NCI-H345 treated with DMSO at 0.1 percent for 48 hours (cell line): ENCODE measurements around the gene PTP4A1.

Experiments used
- DNase-seq: peaks from one replicate; lab custom pipeline; 2025; ENCODE audit not compliant: unreplicated experiment; lab: John Stamatoyannopoulos, UW

The PTP4A1 gene

DNA sequence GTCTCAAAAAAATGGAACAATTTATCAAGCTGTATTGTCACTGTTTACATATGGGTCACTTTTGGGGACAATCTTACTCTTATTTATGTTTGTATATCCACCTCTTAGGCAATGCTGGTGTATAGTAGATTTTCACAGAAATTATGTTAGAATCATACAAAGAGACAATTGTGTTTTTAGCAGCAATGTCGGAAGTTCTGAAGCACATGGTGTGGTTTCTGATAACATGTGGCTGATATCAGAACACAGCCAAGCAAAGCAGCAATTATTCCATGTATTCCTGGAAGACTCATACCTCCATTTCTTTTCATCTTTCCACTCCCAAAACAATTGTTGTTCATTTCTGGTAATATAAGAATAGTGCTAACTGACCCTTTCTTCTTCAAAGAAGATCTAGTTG is 17.5 kb upstream of the PTP4A1 start:
- DNase-seq: no peak

DNA sequence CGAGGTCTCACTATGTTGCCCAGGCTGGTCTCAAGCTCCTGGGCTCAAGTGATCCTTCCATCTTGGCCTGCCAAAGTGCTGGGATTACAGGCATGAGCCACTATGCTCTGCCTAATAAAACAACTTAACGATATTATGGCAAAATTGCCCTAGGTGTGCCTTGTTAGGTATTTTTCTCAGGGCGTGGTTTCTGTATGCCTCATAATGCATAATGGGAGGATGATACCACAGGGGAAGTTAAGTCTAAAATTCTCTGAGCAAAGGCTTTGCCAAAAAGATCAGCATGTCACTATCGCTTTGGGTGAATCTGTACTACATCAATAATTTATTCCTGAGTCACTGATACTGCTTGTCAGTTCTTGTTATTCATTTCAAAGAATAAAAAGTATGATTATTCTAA is 15.9 kb upstream of the PTP4A1 start:
- DNase-seq: no peak

DNA sequence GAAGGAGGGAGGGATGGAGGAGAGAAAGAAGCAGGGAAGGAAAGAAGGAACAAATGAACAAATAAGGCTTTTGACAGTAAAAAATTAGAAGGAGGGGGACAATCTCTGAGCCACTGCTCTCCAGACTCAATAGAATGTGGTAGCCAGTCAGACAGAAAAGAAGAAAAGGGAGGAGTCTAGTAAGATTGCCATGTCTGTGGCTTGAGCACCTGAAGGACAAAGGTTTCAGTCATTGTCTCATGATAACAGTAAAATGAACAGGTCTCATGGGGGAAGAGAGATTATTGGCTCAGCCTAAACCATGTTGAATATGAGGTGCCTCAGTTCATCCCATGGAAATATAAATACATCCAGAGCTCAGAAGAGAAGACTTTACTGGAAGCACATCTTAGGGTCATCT is 14.0 kb upstream of the PTP4A1 start:
- DNase-seq: no peak

DNA sequence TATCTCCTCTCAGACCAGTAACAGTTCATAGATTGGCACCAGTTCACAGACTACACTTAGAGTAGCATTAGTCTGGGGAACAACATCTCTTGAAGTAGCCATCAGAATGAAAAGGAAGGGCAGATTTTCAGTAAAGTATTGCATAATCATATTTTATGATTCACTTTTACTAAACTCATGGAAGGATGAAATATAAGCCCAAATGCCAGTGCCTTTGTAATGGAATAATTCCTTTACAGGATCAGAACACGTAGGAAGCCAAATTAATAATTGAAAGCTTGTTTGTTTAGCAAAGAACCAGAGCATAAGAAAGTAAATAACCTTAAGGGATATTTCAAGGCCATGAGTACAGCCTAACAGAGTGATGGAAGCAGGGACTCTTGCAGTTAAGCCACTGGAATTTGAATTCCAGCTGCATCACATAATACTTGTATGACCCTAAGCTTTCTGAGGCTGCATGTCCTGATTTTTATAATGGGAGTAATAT is 11.4 kb upstream of the PTP4A1 start:
- DNase-seq: no peak

DNA sequence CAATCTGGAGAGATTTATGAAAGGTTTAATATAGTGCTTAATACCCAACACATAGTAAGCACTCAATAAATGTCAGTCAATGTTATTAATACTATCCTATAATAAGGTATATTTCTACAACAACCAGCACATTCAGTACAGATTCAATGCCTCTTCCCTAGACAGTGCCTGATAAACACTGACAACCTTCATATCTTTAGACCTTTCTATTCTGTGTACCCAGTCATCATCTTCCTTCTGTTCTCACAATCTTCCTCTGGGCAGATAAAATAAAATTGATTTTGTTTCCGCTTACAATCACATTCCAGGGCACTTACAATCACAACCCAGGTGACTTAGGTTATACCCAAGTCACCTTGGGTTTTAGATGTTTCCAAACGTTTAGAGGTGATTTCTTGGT is 11.0 kb upstream of the PTP4A1 start:
- no peak for DNase-seq

DNA sequence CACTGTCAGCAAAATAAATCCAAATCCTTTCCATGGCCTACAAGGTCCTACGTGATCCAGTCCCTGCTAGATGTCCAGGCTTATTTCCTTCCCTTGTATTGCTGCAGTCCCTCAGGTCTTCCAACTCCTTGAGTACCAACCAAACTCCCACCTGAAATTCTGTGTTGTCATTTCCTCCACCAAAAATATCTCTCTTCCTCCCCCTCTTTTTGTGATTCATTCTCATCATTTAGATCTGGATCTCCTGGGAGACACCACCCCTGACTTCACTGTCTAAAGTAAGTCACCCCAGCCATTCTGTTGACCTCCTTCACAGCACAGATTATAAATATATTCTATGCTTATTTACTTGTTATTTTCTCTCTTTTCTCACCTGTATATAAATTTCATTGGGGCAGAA is 9.0 kb upstream of the PTP4A1 start:
- no peak for DNase-seq

DNA sequence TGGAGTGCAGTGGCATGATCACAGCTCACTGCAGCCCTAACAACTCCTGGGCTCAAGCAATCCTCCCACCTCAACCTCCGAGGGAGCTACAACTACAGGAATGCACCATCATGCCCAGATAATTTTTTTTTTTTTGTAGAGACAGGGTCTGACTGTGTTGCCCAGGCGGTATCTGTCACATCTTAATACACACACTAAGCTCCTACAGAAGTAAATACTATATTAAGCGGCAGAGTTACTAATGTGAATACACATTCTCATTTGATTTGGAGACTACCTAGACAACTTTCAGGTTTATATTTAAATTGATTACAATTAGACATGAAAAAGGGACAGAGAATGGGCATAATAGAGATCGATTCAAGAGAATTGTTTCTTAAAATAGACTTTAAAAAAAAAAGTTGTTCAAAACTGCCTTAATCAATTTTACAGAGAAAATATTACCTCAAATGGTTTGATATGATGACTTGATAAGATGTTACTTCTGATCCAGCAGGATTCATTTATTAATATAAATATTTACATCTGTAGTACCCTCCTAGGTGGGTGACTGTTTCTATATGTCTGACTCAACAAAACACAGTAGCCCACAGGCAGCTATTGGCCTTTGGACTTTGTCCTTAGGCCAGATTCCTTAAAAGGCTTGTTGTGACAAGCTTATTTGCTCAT is 7.1 kb upstream of the PTP4A1 start:
- DNase-seq: no peak

DNA sequence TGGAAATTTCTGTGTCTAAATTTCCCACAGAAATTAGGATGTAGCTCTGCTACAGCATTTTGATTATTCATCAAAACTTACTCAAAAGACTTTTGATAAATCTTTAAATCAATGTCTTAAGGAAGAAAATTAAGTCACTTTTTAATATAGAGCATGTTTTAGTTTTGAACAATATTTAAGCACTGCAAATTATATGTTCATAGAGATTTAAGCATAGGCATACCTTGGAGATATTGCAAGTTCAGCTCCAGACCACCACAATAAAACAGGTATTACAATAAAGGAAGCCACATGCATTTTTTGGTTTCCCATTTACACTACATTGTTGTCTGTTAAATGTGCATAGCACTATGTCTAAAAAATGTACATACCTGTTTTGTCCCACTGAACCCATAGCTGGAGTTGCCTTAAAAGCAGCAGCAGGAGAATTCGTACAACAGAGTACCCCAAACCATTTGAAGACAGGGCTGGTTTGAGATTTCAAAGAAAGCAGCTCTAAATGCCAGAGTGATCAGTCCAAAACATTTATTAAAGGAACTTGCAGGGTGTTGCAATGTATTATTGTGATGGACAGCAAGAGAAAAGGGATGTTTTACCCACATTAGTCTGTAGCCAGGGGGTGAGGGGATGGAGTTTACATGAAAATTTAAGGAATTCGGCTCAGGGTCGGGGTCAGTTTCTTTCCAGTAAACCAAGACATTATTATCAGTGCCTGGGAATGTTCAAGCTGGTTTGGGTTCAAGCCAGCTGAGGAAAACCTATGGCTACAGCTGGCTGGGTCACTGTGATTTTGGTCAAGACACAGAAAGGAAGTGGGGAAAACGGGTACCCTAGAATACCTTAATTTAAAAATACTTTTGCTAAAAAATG is 6.3 kb upstream of the PTP4A1 start:
- DNase-seq: no peak

DNA sequence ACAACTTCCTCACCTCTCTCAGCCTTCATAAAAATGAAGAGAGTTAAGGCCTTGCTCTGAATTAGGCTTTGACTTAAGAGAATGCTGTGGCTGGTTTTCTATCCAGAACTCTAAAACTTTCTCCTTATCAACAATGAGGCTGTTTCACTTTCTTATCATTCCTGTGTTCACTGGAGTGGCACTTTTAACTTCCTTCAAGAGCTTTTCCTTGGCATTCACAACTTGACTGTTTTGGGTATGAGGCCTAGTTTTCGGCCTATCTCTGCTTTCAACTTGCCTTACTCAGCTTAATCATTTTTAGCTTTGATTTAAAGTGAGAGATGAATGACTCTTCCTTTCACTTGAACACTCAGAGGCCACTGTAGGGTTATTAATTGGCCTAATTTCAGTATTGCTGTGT is 4.3 kb upstream of the PTP4A1 start:
- no peak for DNase-seq

DNA sequence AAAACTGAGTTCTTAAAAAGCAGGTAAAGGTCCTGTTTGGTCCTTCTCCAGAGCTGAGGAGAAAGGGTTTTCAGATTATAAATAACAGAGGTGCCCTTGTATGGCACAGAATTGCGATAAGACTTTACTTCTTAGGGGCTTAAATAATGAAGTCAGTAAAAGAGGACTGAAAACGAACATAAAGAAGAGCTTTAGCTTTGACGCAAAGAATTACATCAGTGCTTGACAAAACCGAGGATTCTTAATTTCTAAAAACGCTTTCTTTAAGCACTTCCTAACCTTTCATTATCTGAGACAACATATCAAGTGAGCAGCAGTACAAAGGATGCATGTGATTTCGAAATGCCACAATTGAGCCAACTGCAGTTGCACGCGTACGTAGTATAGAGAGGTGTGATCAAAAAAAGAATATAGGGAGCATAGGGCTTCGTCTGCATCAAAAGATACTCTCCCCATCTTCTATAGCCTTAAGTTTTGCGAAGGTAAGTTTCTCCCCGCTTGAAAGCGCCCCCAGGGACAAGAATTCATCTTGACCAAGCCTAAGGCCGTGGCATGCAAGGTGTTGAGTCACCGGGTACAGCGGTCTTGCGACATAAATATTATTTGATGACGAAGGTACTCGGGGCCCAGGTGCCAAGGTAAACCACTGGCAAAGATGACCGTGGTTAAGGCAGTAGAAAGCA is 778 bp upstream of the PTP4A1 start:
- DNase-seq: no peak

DNA sequence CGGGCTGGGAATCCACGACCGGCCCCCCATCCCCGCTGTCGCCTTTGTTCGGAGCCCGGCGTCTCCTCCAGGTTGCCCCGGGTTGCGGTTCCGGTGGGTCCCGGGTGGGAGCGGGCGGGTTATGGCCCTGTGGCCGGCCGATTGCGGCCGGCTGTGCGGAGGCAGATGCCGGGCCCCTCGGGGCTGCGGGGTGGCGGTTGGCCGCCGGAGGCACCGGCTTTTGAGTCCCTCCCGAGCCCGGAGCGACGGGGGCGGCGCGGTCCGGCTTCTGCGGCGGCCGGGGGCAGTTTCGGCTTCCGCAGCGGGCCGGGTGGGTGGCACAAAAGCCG is 431 bp downstream of the PTP4A1 start:
- no peak for DNase-seq

DNA sequence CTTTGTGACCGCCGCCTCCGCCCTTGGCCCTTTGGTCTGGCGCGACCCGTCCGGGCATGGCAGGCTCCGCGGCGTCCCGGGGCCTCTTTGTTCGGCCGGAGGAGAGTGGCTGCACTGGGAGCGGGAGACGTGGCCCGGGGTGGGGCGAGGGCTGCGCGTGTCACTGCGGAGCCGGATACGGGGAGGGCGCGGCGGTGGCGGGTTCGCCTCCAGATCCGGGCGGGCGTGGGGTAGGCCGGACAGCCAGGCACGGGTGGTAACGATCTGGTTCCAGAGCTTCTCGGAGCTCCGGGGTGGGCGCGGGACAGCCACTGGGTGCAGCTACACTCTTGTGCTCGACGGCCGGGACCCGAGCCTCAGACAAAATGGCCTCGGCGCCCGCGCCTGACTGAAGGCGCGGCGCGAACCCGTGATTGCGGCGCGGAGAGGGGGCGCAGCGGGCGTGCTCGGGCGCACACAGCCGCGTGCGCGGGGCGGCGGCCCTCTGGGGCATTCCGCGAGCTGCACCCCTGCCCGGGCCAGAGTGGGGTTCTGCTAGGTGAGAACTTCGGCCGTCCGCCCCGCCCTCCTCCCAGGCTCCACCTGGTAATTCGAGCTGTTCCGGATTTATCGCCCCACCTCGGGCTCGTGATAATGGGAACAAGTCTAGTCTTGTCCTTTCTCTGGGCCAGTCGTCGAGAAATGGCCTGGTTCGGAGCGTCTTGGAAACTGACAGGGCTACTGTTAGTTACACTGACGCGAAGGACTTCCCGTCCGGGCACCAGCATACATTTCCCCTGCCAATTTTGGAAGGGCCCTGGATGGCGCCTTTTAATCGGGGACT is 1.0 kb downstream of the PTP4A1 start:
- DNase-seq: peak; percentile 66

DNA sequence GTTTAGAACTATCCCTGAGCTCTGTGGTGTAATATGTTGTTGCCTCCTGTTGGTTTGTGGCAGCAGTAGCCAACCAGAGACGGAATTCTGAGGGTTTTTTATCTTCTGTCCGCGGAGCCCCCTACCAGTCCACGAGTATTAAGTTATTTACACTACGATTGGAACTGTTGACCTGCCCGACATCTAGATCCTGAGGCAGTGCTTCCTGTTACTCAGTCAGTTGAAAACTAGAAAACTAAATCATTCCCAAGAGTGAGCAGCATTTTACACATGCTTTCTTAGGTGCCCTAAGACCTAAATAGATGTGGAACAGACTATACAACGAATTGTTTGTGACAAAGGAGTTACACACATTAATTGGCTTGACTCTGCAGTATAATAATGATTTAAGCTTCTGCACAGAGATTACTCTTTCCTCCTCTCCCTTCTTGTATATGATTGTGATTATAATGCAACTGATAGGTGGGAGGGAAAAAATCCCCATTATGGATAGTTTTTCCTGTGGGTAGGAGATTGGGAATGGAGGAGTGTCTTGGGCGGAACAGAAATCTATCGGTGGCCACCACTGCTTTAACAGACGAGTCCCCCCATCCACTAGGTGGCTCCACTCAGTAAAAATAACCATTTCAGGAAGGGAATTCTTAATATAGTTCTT is 1.7 kb downstream of the PTP4A1 start:
- peak; percentile 39 for DNase-seq

DNA sequence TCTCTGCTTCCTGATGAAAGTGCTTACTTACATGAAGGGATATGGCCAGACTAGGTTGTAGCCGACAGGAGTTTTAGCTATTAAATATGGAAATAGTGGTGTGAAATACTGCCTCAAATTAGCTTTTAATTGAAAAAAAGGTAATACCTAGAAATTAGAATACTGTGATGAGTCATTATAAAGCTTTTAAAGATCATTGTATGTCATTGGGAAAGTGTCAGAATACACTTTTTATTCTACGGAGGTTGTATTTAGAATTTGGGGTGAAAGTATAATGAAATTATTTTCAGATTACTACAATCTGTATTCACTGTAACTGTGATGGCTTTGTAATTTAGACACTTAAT is 2.2 kb downstream of the PTP4A1 start:
- DNase-seq: no peak

DNA sequence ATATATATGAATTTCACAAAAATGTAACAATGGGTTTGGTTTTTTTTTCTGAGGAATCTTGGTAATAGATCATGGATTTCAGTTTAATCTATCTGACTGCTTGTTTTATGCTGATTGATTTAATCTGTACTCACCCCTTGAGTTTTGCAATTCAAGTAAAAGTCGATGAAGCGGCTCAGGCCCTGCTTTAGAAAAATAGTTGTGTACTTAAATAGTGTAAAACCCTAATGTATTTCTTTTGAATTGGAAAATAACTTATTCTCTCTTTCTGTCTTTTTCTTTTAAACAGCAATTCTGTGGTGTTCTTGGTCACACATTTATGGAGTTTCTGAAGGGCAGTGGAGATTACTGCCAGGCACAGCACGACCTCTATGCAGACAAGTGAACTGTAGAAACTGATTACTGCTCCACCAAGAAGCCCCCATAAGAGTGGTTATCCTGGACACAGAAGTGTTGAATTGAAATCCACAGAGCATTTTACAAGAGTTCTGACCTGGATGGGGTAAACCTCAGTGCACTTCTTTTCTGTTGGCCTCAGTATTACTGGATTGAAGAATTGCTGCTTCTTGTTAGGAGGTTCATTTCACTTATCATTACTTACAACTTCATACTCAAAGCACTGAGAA is 4.0 kb downstream of the PTP4A1 start:
- DNase-seq: no peak

DNA sequence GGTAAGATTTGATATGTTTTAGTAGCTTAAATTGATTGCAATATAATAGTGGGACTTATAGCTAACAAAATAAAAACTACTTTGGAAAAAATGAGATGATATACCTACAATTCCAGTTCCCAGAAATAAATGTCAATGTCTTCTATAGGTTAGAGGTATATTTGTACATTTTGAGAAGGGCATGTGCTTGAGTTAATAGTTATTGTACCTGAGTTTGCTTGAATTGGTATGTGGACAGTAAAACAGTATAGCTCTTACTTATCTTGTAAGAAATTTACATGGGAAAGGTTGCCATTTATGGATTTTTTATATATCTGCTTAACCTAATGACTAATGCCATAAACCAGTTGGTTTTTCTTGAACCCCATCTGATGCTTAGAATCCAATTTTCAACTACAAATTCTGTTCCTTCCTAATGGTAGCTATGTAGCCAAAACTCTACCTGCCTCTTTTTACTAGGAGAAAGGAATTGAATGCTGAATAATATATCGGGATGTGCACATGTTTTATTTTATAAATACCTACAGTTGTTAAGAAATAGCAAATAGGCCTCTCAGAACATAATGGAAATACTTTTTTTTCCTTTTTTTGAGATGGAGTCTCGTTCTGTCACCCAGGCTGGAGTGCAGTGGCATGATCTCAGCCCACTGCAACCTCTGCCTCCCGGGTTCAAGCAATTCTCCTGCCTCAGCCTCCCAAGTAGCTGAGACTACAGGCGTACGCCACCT is 4.9 kb downstream of the PTP4A1 start:
- no peak for DNase-seq

DNA sequence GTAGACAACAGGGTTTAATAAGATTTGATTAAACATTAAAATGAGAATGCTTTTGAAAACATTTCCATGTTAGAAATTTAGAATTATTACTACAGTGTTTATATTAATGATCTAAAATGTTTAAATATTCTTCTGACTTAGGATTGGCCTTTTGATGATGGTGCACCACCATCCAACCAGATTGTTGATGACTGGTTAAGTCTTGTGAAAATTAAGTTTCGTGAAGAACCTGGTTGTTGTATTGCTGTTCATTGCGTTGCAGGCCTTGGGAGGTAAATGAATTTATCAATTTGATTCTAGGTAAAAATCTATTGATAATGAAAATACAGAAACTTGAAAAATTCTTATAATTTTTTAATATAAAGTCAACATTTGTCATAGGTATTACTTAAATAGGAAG is 6.5 kb downstream of the PTP4A1 start:
- DNase-seq: no peak

DNA sequence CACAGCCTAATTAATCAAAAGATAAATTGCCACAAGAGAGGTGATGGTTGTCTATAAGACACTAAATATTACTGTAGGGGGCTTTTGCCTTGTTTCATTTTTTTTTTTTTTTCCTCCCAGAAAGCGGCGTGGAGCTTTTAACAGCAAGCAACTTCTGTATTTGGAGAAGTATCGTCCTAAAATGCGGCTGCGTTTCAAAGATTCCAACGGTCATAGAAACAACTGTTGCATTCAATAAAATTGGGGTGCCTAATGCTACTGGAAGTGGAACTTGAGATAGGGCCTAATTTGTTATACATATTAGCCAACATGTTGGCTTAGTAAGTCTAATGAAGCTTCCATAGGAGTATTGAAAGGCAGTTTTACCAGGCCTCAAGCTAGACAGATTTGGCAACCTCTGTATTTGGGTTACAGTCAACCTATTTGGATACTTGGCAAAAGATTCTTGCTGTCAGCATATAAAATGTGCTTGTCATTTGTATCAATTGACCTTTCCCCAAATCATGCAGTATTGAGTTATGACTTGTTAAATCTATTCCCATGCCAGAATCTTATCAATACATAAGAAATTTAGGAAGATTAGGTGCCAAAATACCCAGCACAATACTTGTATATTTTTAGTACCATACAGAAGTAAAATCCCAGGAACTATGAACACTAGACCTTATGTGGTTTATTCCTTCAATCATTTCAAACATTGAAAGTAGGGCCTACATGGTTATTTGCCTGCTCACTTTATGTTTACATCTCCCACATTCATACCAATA is 7.8 kb downstream of the PTP4A1 start:
- DNase-seq: no peak

DNA sequence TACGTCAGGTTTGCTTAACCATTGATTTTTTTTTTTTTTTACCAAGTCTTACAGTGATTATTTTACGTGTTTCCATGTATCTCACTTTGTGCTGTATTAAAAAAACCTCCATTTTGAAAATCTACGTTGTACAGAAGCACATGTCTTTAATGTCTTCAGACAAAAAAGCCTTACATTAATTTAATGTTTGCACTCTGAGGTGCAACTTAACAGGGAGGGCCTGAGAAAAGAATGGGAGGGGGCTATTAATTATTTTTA is 8.4 kb downstream of the PTP4A1 start:
- no peak for DNase-seq
